Activated CD4-positive, alpha-beta T cell treated with anti-CD3 and anti-CD28 coated beads for 4 hours (primary cell): ENCODE measurements around the gene EGR1.
"Not testable (repeated sequence)": the region's sequence is repeated elsewhere in the genome, so short reads cannot be mapped to it uniquely, and the experiment has no call there.

Experiments used
- DNase-seq, 2 donors: peaks; one replicate each; pipeline ENCODE4 v3.0.0-alpha.2; 2020

Gene EGR1

DNA sequence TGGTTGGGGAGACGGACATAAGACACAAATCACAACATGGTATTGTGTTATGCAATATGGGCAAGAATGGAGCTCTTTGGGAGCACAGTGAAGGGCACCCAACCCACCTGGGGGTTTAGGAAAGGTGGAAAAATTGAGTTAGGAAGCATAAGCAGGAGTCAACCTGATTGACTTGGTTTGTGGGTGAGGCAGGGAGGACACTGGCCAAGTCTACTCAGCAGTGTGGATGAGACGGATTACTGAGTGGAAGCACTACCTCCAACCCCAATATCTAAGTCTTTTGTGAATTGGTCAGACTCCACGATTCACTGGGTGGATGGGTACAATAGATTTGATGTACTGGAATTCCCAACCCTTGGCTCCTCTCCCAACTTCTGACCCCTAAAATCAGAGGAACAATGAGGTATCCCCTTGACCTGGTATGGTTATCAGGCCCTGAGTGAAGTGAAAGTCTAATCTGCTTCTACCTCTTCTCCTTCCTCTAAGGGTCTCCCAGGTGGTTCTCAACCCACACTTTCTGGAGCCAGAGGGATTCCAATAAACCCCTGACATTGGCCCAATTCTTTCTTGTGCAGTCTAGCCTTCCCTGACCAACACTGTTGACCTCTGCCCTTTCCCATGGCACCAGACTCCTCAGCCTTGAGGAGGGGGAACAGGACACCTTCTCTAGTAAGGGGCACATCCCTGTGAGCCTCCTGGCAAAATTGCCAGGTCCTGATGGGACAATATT is 5.2 kb downstream of the EGR1 start:
- DNase-seq = no peak

DNA sequence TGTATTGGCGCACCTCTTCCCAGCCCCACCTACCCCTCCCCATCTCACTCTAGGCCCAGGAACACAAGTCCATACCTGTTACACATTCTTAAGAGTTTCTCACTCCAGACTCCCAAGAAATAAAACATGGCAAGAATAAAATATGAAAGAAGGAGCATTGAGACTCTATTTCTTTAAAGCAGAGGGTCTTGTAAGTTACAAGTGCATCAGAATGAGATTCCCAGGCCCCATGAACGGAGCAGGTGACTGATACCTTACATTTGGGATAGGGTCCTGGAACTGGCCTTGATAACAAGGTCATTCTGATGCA is 5.7 kb downstream of the EGR1 start:
- DNase-seq = no peak

DNA sequence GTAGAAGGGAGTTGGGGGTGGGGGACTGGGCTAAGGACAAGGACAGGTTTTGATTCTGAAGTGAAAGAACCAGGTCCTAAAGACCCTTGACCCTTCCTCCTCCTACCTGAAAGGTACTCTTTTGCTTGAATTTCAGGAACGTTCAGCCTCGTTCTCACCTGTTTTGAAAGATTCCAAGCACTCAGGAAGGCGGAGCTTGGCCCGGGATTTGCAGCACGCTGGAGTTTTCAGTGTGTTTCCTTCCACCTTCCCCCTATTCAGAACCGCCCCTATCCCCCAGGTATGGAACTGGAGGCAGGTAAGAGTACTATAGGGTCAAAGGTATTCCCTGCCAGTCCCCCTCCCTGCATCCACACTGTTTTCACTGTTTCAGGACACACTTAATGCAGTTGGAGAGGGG is 7.1 kb downstream of the EGR1 start:
- DNase-seq = no peak

DNA sequence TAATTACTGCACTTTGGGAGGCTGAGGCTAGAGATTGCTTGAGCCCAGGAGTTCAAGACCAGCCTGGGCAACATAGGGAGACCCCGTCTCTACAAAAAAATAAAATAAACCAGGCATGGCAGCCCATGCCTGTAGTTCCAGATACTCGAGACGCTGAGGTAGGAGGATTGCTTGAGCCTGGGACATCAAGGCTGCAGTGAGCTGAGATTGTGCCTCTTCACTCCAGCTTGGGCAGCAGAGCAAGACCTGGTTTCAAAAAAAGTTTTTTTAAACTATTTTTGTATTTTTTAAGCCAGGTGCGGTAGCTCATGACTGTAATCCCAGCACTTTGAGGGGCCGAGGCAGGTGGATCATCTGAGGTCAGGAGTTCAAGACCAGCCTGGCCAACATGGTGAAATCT is 7.9 kb downstream of the EGR1 start:
- DNase-seq = not testable (repeated sequence)

DNA sequence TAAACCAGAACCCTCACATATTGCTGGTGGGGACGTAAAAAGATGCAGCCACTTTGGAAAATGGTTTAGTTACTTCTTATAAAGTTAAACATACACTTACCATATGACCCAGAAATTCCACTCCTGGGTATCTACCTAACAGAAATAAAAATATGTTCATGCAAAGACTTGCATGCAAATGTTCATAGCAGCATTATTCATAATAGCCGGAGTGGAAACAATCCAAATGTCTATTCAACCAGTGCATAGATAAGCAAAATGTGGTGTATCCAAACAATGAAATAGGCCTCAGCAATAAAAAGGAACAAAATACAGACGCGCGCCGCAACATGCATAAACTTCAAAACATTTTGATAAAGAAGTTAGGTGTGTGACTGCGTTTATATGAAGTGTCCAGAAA is 11.6 kb downstream of the EGR1 start:
- no peak for DNase-seq

DNA sequence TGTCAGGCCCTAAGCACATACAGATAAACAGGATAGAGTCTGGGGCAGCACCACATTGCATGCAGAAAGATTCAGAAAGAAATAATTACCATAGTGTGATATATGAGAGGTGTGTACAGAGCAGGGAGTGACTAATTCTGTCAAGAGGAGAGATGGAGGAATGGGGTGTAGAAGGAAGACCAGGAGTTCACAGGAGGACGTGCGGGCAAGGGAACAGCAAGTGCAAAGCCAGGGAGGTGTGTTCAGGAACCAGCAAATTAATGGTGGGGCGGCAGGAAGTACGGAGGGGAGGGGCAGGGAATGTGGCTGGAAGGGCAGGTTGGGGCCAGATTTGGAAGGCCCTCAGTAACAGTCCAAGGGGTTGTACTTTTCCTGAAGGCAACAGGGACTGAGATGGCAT is 17.4 kb downstream of the EGR1 start:
- no peak for DNase-seq

DNA sequence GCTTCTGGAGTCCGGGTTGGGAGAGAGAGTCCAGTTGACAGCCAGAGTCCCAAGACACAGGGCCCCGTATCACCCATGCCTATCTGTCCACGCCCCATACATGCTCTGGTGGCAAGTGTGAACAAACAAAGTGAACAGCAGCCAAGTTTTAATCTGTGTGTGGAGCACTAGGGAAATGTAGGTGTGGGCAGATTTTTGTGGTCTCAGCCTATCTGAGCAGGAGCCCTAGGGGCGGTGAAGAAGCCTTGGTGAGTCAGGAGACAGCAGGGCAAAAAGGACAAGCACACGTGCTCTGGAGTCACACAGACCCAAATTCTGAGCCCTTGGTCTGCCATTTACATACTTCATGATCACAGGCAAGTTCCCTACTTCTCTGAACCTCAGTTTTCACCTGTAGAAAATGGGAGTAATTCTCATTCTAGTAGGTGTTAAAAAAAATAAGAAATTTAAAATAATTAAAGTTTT is 23.2 kb downstream of the EGR1 start:
- no peak for DNase-seq

DNA sequence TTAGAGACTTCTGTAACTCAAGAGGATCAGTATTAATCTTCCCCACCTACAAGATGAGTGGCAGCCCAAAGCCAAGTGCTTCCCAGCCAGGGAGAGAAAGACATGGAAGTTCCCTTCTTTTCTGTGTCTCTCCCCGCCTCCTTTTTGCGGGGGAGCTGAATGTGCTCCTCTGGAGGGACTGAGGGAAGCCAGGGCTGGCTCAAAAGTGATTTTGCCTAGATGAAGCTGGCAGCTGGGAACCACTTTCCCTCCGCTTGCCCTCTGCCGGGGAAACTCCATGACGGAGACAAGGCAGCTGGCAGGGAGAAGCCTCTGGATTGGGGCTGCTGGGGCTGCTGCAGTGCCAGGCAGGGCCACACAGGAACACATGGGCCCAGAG is 24.4 kb downstream of the EGR1 start:
- DNase-seq = no peak

DNA sequence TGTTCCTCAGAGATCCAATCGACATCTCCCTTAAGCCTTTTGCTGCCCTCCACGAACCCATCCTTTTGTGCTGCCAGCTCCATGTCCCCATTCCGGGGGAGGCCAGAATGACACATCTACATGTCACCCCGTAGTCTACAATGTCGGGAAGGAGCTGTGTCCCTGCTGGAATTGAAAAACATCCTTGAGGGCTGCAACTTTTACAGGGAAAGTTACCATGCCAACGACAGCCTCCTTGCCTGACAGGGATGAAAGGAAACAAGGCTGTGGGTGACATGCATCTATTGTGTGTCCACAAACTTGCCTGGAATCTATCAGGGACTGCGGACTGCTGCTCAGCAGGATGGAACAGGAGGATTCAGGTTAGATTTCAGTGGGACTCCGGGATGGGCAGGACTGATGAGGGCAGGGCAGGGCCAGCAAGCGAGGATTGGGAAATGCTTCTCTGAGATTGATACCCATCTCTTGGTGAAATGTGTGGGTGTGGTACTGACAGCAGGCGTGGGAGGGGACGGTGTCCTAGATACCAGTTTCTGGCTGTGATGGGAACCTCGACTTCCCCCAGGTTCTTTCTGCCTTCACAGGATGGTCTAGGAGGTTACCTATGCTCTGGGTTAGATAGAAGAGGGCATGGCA is 25.5 kb downstream of the EGR1 start:
- no peak for DNase-seq

DNA sequence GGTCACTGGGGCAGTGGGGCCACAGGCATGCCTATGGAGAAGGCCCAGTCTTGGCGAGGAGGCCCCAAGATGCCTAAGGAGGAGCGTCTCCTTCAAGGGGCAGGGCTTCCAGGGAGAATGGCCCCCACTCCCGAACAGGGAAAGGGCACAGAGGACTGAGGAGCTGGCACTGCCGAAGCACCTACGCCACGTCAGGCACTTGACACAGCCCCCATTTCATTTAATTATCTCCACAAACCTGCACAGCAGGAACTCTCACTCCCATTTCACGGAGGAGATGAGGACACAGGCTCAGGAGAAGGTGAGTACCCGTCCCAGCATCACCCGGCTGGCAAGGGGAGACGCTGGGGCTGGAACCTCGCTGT is 26.0 kb downstream of the EGR1 start:
- no peak for DNase-seq

DNA sequence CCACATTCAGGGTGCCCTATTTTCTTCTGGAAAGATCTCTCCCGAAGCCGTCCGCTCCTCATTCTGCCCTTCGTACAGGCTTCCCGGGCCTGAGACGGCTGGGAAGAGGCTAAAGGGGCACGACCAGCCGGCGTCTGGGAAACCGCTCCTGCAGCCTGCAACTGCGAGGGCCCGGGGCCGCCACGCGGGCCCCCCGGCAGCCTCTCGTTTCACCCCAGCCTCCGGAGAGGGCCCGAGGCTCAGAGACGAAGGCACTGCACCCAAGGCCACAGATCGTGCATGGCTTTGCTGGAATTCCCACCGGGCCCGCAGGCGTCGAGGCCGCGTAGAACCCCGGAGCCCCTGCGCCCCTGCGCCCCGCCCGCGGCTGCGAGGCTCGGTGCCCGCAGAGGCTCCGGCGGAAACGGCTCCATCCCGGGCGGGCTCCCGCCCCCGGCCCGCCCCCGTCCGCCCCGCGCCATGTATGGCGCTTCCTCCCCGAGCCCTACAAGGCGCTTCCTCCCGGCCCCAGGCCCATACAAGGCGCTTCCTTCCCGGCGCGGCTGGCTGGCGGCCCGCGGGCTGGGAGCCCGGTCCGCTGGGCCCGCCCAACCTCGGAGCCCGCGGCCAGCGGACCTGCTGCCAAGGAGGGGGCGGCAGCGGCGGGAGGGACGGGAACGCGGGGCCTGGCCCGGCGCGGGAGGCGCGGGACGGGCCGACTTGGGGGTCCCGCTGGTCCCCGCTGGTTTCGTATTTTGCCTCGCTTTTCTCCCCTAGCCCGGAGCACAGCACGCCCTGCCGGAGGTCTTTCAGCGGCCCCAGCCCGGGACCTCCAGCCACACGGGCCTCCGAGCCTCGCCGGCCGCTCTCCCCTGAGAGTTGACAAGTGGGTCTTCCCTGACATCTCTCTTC is 26.6 kb downstream of the EGR1 start:
- DNase-seq = peak; percentile 81 to 86

DNA sequence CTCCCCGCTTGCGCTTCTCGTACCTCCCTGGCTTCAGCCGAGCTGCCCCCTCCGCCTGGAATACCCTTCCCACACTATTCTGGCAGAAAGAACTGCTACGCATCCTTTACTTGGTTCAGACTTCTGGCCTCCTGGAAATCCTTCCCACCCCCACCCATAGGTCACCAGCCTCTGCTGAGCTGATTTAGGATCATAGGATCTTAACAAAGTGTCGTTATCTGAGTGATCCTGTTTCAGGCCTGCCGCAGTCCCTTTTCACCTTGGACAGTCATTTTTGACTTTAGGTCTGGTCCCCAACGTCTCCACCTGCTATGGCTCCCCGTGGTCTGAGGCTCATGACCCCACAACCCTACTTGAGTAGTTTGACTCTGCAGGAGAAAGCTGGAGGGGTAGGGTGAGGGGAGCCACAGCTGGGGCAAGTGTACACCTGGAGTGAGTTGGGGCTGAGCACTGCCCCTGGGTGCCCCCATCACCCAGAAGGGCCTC is 27.3 kb downstream of the EGR1 start:
- no peak for DNase-seq

DNA sequence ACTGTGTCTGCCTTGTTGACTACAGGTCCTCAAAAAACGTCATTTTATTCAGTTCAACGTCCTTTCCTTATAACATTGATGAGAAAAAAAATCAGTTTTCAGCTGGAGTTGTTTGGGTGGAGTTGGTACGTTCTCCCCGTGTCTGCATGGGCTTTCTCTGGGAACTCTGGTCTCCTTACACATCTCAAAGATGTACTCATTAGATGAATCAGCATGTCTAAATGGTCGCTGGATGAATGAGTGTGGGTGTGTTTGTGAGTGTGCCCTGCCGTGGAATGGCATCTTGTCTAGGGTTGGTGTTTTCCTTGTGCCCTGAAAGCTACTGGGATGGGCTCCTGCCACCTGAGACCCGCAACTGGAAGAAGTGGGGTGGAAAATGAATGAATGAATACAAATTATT is 30.1 kb downstream of the EGR1 start:
- no peak for DNase-seq

DNA sequence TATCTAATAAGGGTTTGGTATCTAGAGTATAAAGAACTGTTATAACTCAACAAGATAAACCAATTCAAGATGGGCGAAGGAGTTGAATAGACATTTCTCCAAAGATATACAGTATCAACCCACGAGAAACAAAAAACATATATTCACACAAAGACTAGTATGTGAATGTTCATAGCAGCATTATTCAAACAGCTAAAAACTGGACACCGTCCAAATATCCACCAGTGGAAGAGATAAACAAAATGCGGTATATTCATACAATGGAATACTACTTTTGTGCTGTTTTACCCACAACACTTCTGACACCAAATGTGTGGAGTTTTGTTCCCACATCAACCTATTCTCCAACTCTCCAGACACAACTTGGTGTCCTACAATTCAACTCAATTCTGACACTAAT is 33.1 kb downstream of the EGR1 start:
- no peak for DNase-seq

DNA sequence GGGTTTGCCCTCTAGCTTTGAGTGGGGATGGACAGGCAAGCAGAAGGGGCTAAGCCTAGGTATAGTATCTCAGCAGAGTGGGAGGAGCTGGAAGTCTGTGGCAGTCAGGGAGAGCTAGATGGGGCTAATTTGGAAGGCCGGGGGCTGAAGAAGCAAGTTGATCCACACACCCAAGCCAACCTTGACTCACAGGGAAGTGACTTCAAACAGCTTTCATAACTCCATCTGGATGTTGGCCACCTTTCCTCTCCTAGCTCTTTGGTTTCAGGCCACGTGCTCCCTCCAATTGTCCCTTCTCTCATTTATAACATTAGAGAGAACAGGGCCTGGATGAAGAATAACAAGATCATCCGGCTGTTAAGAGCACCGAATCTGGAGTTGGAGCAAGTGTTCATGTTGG is 36.8 kb downstream of the EGR1 start:
- DNase-seq = no peak

DNA sequence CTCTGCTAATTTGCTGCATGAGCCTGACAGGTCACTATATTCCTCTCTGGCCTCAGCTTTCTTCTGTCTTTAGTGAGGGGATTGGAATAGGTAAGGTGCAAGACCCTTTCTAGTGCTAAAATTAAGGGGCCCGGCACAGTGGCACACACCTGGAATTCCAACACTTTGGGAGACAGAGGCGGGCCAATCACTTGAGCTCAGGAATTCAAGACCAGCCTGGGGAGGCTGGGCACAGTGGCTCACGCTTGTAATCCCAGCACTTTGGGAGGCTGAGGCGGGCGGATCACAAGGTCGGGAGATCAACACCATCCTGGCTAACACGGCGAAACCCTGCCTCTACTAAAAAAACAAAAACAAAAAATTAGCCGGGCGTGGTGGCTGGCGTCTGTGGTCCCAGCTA is 37.2 kb downstream of the EGR1 start:
- DNase-seq = no peak

DNA sequence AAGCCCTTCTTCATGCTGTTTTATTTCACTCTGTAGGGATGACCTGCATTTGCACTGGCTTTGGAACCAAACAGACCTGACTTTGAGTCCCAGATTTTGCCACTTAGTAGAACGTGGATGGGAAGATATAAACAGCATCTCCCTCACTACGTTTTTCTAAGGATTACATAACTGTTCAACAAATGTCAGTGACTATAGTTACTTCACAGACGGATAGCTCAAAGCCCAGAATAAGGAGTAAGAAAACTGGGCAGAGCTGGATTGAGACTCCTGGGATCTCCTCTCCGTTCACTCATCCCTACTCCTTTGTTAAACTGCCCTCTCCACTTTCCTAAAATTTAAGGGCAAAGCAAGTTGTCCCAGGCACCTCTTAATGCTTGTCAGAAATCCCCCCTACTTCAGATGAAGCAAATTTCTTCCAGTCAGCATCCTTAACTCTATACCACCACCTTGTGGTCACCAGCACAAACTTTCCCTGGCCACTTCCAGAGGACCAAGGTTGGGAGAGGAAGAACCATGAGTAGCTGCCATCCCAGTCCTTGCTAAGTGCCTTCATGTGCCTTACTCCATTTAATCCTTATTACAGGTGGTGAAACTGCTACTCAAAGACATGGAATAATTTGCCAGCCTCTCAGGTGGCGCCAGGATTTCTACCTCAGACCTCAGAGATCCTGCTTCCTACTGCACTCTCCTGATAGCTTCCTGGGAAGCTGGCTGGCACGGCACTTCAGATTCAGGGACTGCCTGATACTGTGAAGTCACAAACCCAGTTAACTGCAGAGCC is 38.4 kb downstream of the EGR1 start:
- DNase-seq = peak in 1 of 2 donors; percentile 37

DNA sequence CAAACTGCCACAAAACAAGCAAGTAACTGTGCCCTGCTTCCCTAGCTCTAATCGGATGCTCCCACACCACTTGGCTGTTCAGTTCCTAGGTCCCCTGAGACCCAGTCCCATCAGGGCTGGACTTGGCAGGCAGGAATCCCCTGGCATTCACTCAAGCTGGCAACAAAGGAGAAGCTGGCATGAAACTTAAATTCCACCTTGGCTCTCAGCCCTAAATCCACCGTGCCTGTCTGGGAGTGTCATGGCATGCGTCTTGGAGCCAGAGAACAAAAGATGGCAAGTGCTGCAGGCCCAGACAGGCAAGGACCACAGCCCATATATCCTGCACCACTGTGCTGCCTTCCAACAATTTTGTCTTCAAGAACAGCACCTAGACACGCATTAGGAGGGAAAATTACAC is 39.5 kb downstream of the EGR1 start:
- DNase-seq = no peak

DNA sequence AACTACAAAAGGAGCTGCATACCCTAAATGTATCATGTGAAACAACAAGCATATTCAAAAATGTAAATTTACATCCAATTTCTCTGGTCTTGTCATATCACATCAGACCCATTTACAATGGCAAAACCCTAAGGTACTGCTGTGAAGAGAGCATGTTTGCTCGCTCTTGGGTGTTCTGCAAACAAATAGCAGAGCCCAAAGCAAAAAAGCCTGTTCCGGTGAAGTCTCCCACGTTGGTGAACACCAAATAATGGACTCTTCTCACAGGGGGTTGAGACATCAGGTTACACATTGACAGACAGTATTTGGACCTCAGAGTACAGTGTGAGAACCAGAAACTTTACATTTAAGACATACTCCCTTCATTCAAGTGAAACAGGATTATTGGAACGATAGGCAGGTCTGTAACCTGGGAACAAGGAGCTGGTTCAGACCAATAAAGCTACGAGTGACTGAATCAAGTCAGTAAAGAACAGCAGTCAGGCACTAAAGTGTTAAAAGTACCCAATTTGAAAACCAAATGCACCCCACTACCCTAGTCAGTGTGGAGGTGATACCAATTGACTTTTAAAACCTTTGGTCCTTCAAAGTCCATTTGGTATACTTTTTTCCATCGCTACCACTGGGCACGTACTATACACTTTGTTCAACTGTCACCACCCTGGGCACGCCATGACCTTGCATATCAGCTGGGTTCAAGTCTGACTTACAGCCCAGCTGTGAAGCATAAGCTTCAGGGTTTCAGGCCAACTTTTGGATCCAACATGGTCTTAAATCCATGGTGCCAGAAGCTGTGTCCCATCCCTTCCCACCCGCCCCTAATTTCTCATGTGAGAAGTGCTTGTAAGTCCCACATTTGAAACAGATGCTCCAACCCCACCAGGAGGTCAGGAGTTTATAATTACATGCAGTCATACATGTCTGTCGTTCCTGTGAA is 41.4 kb downstream of the EGR1 start:
- DNase-seq = no peak

DNA sequence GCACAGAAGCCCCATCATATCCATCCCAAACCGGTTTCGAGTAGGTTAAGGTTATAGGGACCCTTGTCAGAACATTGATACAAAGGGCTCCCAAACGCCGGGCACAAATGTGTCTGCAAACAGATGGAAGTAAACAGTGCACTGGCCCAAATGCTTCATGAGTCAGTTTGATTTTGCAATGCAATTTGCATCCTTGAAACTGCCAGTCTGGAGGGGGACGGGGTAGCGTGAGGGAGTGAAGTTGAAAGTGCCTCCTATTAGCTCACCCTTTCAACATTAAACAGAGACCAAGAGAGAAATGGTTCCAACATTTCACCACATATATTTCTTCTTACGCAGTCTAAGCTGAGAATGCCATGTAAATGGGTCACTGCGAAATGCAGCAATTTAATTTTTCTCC is 42.2 kb downstream of the EGR1 start:
- not testable (repeated sequence) for DNase-seq

DNA sequence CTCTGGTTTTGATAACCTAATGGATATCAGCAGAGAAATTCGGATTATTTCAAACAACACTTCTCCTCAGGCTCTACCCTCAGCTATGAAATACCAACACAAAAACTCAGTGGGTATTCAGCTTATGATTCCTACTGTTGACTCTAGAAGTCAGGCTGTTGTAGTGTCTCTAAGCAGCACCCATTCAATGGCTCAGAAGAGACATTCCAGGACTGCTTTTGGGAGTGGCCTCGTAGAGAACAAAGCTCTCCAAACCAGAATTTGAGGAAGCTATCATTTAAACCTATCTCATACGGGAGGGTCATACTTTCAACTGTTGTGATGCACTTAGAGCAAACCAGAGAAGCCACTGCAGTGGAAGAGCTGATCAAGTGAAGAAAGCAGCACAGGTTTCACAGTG is 43.7 kb downstream of the EGR1 start:
- DNase-seq = no peak

DNA sequence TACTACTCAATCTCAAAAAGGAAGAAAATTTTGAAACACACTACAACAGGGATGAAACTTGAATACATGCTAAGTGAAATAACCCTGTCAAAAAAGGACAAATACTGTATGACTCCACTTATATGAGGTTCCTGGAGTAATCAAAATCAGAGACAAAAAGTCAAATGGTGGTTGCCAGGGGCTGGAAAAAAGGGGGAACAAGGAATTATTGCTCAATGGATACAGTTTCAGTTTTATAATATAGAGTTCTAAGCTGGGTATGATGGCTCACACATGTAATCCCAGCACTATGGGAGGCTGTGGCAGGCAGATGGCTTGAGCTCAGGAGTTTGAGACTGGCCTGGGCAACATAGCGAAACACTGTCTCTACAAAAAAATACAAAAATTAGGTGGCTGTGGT is 48.7 kb downstream of the EGR1 start:
- DNase-seq = no peak
